GM12872 (cell line): Measurements from ENCODE around the gene TRAPPC10.

Experiments used
- CTCF ChIP-seq: IDR thresholded peaks from 3 replicates; pipeline ENCODE4 v1.5.1; 2011; ENCODE audit warnings: low read depth, mild to moderate bottlenecking, low read length, moderate library complexity; ENCODE audit not compliant: insufficient read depth

Gene TRAPPC10

GRCh38 chr21:44084496-44085241 lies 72.6 kb downstream of the TRAPPC10 start:
- TF ChIP-seq CTCF: no peak

DNA sequence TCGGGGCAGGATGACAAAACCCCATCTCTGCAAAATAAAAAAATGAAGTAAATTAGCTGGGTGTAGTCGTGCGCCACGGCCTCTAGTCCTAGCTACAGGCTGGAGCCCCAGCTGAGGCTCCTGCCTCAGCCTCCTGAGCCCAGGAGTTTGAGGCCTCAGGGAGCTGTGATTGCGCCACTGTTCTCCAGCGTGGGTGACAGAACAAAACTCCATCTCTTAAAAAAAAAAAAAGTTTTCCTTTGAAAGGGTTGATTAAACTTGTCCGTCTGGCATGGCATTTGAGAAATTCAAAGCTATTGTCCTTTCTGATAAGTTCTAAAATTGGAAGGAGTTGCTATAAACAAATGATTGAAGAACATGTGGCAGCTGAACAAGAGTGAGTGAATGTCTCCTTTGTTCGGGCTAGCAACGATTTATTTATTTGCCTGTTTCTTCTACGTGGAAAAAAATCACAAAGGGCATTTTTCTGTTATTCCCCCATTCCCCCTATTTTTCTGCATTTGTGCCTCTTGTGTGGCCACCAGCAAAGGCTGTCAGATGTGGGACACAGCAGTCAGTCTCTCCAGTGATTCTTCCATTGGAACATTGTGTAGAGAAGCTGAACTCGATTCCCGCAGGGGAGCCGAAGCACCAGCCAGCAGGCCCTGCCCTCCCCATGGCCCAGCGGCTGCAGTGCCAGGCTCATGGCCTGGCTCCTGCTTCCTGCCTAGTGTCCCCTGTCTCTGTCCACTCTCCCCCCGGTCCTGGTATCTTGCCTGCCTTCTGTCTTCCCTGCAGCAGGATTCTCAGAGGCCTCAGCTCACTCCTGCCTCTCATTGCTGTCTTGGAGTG lies 73.6 kb downstream of the TRAPPC10 start:
- no peak for TF ChIP-seq CTCF

DNA sequence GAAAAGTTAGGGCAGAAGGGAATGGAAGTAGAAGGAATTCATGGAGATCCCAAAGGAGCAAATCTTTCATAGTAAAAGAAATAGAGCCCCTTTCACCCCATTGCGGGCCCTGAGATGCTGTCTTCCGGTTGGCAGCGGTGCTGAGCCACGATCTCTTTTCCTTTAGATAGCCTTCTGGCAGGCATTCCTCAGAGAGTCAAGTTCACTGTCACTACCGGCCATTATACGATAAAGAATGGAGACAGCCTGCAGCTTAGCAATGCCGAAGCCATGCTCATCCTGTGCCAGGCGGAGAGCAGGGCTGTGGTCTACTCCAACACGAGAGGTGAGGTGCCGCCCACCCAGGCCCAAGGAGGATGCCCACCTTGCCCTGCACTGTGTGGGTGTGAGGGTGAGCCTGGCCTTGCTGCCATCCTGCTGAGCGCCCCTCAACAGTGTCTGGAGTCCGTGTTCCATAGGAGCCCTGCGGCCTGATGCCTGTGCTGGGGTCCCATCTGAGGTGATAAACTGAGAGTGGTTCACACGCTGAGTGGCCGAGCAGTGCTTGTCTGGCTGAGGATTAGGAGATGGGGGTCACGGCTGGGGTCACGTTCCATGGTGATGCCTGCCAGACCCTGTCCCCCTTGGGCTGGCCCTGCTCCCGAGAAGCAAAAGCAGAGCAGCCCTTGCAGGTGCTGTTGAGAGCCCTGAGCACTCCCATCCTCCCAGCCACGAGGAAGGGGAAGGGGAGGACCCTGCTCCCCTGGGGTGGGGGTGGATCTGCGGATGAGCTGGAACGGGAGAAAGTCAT lies 74.7 kb downstream of the TRAPPC10 start:
- no peak for TF ChIP-seq CTCF

DNA sequence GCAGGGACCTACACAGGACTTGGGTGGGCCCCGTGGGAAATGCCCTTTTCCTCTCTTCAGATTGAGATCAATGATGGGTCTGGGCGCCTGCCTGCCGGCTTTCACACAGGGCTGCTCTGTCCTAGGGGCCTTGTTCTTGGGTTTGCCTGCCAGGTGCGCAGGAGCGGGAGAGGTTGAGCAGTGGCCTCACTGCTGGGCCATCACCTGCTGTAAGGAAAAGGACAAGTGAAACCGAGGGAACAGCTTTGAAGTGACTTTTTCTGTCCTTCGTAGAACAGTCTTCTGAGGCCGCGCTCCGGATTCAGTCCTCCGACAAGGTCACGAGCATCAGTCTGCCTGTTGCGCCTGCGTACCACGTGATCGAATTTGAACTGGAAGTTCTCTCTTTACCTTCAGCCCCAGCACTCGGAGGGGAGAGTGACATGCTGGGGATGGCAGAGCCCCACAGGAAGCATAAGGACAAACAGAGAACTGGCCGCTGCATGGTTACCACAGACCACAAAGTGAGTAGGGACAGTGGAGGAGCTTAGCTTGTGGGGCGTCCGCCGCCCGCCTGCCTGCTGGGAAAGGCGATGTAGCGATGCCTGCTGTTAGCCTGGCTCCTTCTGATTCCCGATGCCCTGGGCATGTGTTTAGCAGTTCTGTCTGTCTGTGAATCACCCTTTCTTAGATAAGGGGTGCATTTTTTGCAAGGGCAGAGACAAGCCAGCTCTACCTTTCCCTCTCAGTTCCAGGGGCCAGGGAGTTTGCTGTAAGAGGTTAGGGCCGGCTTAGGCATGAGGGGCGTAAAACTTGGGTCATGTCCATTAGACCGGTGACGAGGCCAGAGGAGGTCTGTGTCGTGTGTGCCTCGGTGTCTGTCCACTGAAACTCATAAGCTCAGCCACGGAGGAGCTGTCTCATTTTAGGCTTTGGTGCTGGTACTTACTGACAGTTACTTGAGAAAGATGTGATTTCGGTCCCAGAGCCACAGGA lies 75.6 kb downstream of the TRAPPC10 start:
- no peak for TF ChIP-seq CTCF

DNA sequence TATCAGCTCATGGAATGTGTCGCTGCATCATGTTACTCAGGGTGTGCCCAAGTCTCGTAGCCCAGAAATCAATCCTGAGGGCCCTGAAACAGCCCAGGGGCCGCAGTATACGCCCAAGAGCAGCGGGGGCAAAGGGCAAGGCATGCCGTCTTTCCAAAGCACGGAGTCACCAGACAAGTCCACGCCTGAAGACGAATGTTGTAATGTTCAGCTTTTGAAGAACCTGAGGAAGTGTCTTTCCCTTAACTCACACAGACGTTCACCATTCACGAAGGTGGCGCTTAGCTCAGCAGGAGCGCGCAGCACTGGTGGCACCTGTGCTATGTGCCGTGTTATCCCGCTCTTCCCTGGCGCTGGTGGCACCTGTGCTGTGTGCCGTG lies 76.3 kb downstream of the TRAPPC10 start:
- TF ChIP-seq CTCF: no peak

DNA sequence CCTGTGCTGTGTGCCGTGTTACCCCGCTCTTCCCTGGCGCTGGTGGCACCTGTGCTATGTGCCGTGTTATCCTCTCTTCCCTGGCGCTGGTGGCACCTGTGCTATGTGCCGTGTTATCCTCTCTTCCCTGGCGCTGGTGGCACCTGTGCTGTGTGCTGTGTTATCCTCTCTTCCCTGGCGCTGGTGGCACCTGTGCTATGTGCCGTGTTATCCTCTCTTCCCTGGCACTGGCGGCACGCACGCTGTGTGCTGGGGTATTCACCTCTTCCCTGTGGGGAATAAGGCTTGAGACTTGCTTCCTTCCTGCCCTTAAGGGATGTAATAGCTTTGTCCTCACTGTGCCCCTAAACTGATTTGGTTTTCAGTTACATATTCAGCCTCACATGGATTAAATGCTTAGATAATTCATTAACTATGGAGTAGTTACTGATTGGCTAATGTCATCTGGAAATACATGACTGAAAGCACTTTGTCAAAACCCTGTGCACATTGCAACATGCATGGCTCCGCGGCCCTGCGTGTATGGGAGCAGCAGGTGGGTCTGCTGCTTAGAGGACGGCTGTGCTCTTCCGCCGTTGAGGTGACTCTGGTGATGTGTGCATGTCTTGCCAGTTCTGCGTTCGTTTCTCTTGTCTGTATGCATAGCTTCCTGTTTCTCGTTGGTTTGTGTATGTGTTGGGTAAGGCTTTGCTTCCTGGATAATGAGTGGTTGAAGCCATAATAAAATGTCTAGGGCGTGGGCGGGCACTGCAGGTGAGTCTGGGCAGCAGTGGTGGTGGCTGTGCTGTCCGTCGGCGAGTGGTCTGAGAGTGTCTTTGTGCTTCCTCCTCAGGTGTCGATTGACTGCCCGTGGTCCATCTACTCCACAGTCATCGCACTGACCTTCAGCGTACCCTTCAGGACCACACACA lies 77.1 kb downstream of the TRAPPC10 start:
- TF ChIP-seq CTCF: no peak
